RWPE1 (cell line): ENCODE measurements around the gene MROH9.

Experiments used
- CTCF ChIA-PET: fragments of 350-600 bp; sonication (Branson Sonifier 250); formaldehyde crosslinking; extraction: SDS; loops from one replicate; lab custom pipeline; 2021; lab: Yijun Ruan, JAX
- POLR2A ChIA-PET: fragments of 400-600 bp; formaldehyde crosslinking; extraction: SDS; loops from one replicate; lab custom pipeline; 2020; ENCODE audit warnings: antibody characterized with exemption; ENCODE audit not compliant: low non-redundant PET; lab: Yijun Ruan, JAX
- DNase-seq: peaks from one replicate; pipeline ENCODE4 v3.0.0; 2012; ENCODE audit warnings: low spot score
- H3K27ac ChIP-seq: fragments of 450-650 bp; 2 replicates; pipeline ENCODE4 v1.5.1; 2017
- TF ChIP-seq, protein P1 (sequence below): fragments of 450-650 bp; conservative IDR thresholded peaks from 2 replicates; pipeline ENCODE4 v1.5.1; 2017; ENCODE audit warnings: low read depth, mild to moderate bottlenecking

MROH9 gene

DNA sequence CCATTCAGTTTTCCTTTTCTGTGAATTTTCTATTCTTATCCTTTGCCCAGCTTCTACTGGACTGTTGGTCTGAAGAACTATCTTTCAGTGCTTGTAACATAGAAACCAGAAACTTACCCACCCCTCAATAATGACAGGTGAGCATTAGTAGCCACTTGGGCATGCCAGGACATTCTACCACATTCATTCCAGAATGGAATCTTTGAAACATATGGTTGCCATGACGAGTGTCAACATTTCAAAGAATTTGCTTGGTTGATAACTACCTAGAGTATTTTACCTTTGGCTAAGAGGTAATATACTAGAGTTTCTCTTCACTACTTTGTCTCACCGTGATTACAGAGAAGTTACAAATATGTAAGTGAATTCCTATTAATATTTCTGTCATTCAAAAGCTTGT is at the start of gene MROH9:
Gene MROH9, plus strand, starts transcription at position 304 of the 400 bp plus-strand sequence. CDS start 10,023 bp downstream, outside the sequence.
- H3K27ac ChIP-seq, result no peak within 1 kb of the TSS
- no peak for DNase-seq
- TF ChIP-seq, protein P1, sequence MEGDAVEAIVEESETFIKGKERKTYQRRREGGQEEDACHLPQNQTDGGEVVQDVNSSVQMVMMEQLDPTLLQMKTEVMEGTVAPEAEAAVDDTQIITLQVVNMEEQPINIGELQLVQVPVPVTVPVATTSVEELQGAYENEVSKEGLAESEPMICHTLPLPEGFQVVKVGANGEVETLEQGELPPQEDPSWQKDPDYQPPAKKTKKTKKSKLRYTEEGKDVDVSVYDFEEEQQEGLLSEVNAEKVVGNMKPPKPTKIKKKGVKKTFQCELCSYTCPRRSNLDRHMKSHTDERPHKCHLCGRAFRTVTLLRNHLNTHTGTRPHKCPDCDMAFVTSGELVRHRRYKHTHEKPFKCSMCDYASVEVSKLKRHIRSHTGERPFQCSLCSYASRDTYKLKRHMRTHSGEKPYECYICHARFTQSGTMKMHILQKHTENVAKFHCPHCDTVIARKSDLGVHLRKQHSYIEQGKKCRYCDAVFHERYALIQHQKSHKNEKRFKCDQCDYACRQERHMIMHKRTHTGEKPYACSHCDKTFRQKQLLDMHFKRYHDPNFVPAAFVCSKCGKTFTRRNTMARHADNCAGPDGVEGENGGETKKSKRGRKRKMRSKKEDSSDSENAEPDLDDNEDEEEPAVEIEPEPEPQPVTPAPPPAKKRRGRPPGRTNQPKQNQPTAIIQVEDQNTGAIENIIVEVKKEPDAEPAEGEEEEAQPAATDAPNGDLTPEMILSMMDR, result no peak
- ChIA-PET POLR2A (no interaction called here), CTCF (interaction anchor here (0.6 kb wide), 1 partner anchor 239 kb away, joined by 4 read pairs; no protein-coding TSS in a partner anchor)

- ChIA-PET POLR2A (no interaction called here), CTCF (interaction anchor here (0.6 kb wide), 1 partner anchor 45 kb away, joined by 4 read pairs; no protein-coding TSS in a partner anchor)
- TF ChIP-seq, protein P1, result no peak
- no peak overlapping the region for H3K27ac ChIP-seq
- no peak for DNase-seq
These were observed 49.8 kb upstream of the MROH9 start for GRCh38 chr1:170885551-170885950.

DNA sequence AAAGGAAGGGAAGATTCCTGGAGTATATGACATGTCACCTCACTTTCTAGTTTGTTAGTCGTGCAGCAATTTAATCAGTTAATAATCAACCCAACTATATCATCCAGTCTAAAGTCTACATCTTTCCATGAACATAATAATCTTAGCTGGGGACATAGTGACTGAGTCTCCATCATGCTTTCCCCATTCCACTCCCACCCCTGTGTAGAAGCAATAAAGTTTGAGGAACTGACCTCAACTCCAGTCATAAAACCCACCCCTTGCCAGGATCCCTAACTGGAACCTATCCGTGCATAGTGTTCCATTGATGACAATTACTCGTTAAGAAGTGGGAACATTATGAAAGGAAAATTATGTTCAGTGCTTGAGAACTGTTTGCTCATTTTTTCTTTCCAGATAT is 48.9 kb upstream of the MROH9 start:
- no peak overlapping the region for H3K27ac ChIP-seq
- TF ChIP-seq, protein P1, result no peak
- ChIA-PET CTCF (no interaction called here), POLR2A (no interaction called here)
- DNase-seq, result no peak

- CTCF ChIA-PET, result no interaction called here
- DNase-seq, result no peak
- TF ChIP-seq, protein P1, result no peak
- POLR2A ChIA-PET, result no interaction called here
- H3K27ac ChIP-seq, result no peak overlapping the region
These were observed 47.6 kb upstream of the MROH9 start for GRCh38 chr1:170887726-170888125.

- no peak for DNase-seq
- TF ChIP-seq, protein P1, result no peak
- ChIA-PET CTCF (interaction anchor here (0.6 kb wide), 1 partner anchor 323 kb away, joined by 3 read pairs; no protein-coding TSS in a partner anchor), POLR2A (no interaction called here)
- no peak overlapping the region for H3K27ac ChIP-seq
These were observed 43.5 kb upstream of the MROH9 start for GRCh38 chr1:170891872-170892271.

GRCh38 chr1:170893655-170894297 is 41.6 kb upstream of the MROH9 start:
- CTCF ChIA-PET, result no interaction called here
- TF ChIP-seq, protein P1, result no peak
- no peak overlapping the region for H3K27ac ChIP-seq
- DNase-seq, result no peak
- POLR2A ChIA-PET, result no interaction called here
